ENCODE results near the gene PANK4. TPM values are rescaled to one million over a fixed set of nuclear protein-coding genes. Genes with fewer than 3 reads are reported as not detected.
"Not testable (repeated sequence)": the region's sequence is repeated elsewhere in the genome, so short reads cannot be mapped to it uniquely, and the experiment has no call there.

PANK4 gene
- 42.5 and 45.4 TPM in 2 replicates for total RNA-seq
- long read RNA-seq, transcript PANK4-201 (19 exons, 2,677 nt), result major isoform, 16 of 27 reads
- long read RNA-seq, partial matches to known transcripts, result 0 of 27 reads
- long read RNA-seq, other reads (novel, unspliced or antisense), result 11 of 27 reads

GRCh38 chr1:2525920-2526823, at the start of gene PANK4:
TSS of gene PANK4 (minus strand) at chr1:2526596. CDS start at chr1:2526587, 9 bp downstream.
- H3K36me3 Mint-ChIP-seq (ENCODE audit: insufficient read depth), result no peaks in the 10 kb centered on the region
- TF ChIP-seq CTCF (IDR thresholded peaks at IDR 0.05; ENCODE audit: unreplicated experiment), result peak; percentile 23
- DNase-seq (ENCODE audit: low spot score, unreplicated experiment), result peak; percentile 85
- peaks cover 17% of the 10 kb centered on the region for H3K27me3 Mint-ChIP-seq
- peaks cover 15% of the 10 kb centered on the region for H3K4me1 Mint-ChIP-seq (ENCODE audit: low read depth)
- H3K27ac Mint-ChIP-seq, result peak within 1 kb of the TSS; percentile 94
- peak within 1 kb of the TSS; percentile 94 for H3K4me3 Mint-ChIP-seq (ENCODE audit: low read depth)
- H3K9me3 Mint-ChIP-seq (ENCODE audit: low read depth), result no peaks in the 10 kb centered on the region

GRCh38 chr1:2574350-2574749, 48.0 kb upstream of the PANK4 start:
- no peak for DNase-seq (ENCODE audit: low spot score, unreplicated experiment)

GRCh38 chr1:2573250-2573920, 47.0 kb upstream of the PANK4 start:
- Mint-ChIP-seq H3K4me1 (ENCODE audit: low read depth) (peaks cover 9% of the 10 kb centered on the region), H3K4me3 (ENCODE audit: low read depth) (no peak overlapping the region), H3K27me3 (no peaks in the 10 kb centered on the region), H3K36me3 (ENCODE audit: insufficient read depth) (peaks cover 3% of the 10 kb centered on the region), H3K27ac (no peak overlapping the region), H3K9me3 (ENCODE audit: low read depth) (peaks cover 14% of the 10 kb centered on the region)
- no peak for DNase-seq (ENCODE audit: low spot score, unreplicated experiment)
- no peak for TF ChIP-seq CTCF (IDR thresholded peaks at IDR 0.05; ENCODE audit: unreplicated experiment)

More at GRCh38 chr1:2574350-2574749, 48.0 kb upstream of the PANK4 start:
- Mint-ChIP-seq H3K27me3 (no peaks in the 10 kb centered on the region), H3K9me3 (ENCODE audit: low read depth) (peaks cover 14% of the 10 kb centered on the region), H3K4me1 (ENCODE audit: low read depth) (peaks cover 14% of the 10 kb centered on the region), H3K4me3 (ENCODE audit: low read depth) (no peak overlapping the region), H3K27ac (no peak overlapping the region), H3K36me3 (ENCODE audit: insufficient read depth) (peaks cover 3% of the 10 kb centered on the region)
- no peak for TF ChIP-seq CTCF (IDR thresholded peaks at IDR 0.05; ENCODE audit: unreplicated experiment)

GRCh38 chr1:2571348-2571747, 45.0 kb upstream of the PANK4 start:
- Mint-ChIP-seq H3K4me1 (ENCODE audit: low read depth) (peaks cover 7% of the 10 kb centered on the region), H3K4me3 (ENCODE audit: low read depth) (no peak overlapping the region), H3K27me3 (no peaks in the 10 kb centered on the region), H3K9me3 (ENCODE audit: low read depth) (peaks cover 14% of the 10 kb centered on the region), H3K36me3 (ENCODE audit: insufficient read depth) (peaks cover 3% of the 10 kb centered on the region), H3K27ac (no peak overlapping the region)
- TF ChIP-seq CTCF (IDR thresholded peaks at IDR 0.05; ENCODE audit: unreplicated experiment), result no peak
- no peak for DNase-seq (ENCODE audit: low spot score, unreplicated experiment)

- Mint-ChIP-seq H3K4me1 (ENCODE audit: low read depth) (peaks cover 3% of the 10 kb centered on the region), H3K9me3 (ENCODE audit: low read depth) (peaks cover 14% of the 10 kb centered on the region), H3K27ac (no peak overlapping the region), H3K27me3 (no peaks in the 10 kb centered on the region), H3K4me3 (ENCODE audit: low read depth) (no peak overlapping the region), H3K36me3 (ENCODE audit: insufficient read depth) (peaks cover 3% of the 10 kb centered on the region)
- TF ChIP-seq CTCF (IDR thresholded peaks at IDR 0.05; ENCODE audit: unreplicated experiment), result no peak
- no peak for DNase-seq (ENCODE audit: low spot score, unreplicated experiment)
Observed at GRCh38 chr1:2570332-2570731, 43.9 kb upstream of the PANK4 start.

GRCh38 chr1:2569703-2570102, 43.3 kb upstream of the PANK4 start:
- H3K4me3 Mint-ChIP-seq (ENCODE audit: low read depth); H3K36me3 Mint-ChIP-seq (ENCODE audit: insufficient read depth); H3K27ac Mint-ChIP-seq; H3K4me1 Mint-ChIP-seq (ENCODE audit: low read depth); DNase-seq (ENCODE audit: low spot score, unreplicated experiment); H3K27me3 Mint-ChIP-seq: not testable (repeated sequence)
- H3K9me3 Mint-ChIP-seq (ENCODE audit: low read depth), result peaks cover 14% of the 10 kb centered on the region

Measured in progenitor cell of endocrine pancreas (in vitro differentiated cells).